ENCODE measurements around the gene TBPL1. TPM values are rescaled to one million over a fixed set of nuclear protein-coding genes. Genes with fewer than 3 reads are reported as not detected.

The TBPL1 gene
- polyA plus RNA-seq, 1 donor (not counting 4 experiments of a cell fraction or from before 2014, with no cell fraction given) = 39.1 TPM

DNA sequence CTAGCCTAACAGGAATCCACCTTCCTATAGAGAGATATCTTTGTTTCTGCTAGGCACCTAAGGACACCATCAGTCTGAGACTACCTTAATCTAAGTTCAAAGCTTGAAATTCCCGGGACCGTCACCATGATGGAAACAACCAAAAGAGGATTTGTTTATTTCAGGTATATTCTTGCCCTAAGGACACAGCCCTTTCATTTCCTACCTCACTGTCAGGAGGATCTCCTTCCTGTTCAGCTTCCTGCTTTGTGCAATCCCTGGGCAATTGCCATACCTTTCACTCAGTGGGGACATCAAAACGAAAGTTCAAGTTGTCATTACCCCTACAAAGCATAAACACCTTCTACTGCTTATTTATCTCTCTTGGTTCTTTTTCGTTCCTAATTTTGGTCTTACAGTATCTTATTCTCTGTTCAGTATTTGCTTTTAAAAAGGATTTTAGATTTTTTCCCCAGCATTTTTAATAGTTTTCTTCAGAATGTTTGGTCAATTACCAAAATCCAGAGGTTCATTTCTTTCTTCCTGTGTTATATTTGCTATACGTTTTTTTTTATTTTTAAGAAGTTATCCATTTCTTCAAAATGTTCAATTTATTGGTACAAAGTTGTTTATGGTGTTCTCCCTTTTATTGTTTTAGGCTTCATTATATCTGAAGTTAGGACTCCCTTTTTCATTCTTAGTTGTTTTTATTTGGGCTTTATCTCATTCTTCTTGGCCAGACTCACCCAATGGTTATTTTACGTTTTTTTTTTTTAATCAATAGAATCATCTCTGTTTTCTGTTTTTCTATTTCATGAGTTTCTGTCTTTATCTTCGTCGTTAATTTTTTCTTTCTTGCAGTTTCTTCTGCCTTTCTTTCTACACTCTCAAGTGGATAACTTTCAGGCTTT lies 13.0 kb upstream of the TBPL1 start:
- Histone ChIP-seq H3K4me3 (ENCODE audit: control insufficient read depth in 2 of 3, extremely low read depth in 1 of 3, insufficient read depth in 2 of 3, low read depth in 1 of 3, low read length in 3 of 3) (peak overlapping the region in 1 of 3 experiments; percentile 9), H3K4me1 (ENCODE audit: control insufficient read depth, extremely low read depth, insufficient read depth, low read length) (no peaks in the 10 kb centered on the region)
- no peak for DNase-seq (ENCODE audit: low read depth, low spot score)

DNA sequence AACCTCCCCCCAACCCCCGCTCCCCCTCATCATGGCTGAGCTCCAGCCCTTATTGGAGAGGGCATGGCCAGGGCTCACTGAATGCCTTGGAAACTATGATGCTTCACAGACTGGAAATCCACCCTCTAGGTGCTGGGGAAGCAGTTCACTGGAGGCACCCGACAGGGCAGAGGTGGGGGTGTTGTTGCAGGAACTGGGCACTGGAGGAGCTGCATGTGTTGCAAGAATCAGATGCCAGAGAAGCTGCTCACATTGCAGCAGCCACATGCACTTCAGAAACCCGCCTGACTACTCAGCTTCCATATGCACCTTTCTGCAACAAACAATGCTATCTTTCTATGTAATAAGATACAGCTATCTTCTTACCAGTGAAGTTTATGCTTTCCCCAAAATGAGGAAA lies 7.9 kb upstream of the TBPL1 start:
- dilution Hi-C loops (cut with MboI; ENCODE audit: extremely low pct_ligation_motif_present, low sequenced_read_pairs) = no loop called here
- Histone ChIP-seq H3K27me3 (ENCODE audit: control insufficient read depth, extremely low read depth, insufficient read depth, low read length) (no peaks in the 10 kb centered on the region), H2AFZ (ENCODE audit: control insufficient read depth, low read length) (no peak overlapping the region), H3K4me3 (ENCODE audit: control insufficient read depth in 2 of 3, extremely low read depth in 1 of 3, insufficient read depth in 2 of 3, low read depth in 1 of 3, low read length in 3 of 3) (no peak overlapping the region), H3K79me2 (ENCODE audit: control insufficient read depth, insufficient read depth, low read length) (no peaks in the 10 kb centered on the region), H3K4me2 (ENCODE audit: control insufficient read depth, extremely low read depth, insufficient read depth, low read depth, low read length) (no peak overlapping the region), H4K20me1 (ENCODE audit: control insufficient read depth, extremely low read depth, insufficient read depth, low read length) (no peaks in the 10 kb centered on the region), H3K9me1 (ENCODE audit: control insufficient read depth, extremely low read depth, insufficient read depth, low read length) (no peaks in the 10 kb centered on the region), H3K4me1 (ENCODE audit: control insufficient read depth, extremely low read depth, insufficient read depth, low read length) (no peaks in the 10 kb centered on the region), H3K9me3 (ENCODE audit: control insufficient read depth, low read depth, low read length) (no peaks in the 10 kb centered on the region), H3K9ac (ENCODE audit: control insufficient read depth, extremely low read depth, insufficient read depth, low read length) (no peak overlapping the region), H3K27ac (ENCODE audit: control insufficient read depth, insufficient read depth, low read length) (no peak overlapping the region), H3K36me3 (ENCODE audit: control insufficient read depth in 2 of 2, extremely low read depth in 1 of 2, insufficient read depth in 2 of 2, low read length in 2 of 2) (no peaks in the 10 kb centered on the region)
- TF ChIP-seq, protein P1, sequence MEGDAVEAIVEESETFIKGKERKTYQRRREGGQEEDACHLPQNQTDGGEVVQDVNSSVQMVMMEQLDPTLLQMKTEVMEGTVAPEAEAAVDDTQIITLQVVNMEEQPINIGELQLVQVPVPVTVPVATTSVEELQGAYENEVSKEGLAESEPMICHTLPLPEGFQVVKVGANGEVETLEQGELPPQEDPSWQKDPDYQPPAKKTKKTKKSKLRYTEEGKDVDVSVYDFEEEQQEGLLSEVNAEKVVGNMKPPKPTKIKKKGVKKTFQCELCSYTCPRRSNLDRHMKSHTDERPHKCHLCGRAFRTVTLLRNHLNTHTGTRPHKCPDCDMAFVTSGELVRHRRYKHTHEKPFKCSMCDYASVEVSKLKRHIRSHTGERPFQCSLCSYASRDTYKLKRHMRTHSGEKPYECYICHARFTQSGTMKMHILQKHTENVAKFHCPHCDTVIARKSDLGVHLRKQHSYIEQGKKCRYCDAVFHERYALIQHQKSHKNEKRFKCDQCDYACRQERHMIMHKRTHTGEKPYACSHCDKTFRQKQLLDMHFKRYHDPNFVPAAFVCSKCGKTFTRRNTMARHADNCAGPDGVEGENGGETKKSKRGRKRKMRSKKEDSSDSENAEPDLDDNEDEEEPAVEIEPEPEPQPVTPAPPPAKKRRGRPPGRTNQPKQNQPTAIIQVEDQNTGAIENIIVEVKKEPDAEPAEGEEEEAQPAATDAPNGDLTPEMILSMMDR (optimal IDR thresholded peaks at IDR 0.05 in 1 of 3, IDR thresholded peaks at IDR 0.05 in 1 of 3, conservative IDR thresholded peaks at IDR 0.05 in 1 of 3; ENCODE audit: extremely low read depth in 1 of 3, insufficient read depth in 2 of 3, low read length in 3 of 3) = no peak
- no peak for TF ChIP-seq EZH2 (IDR thresholded peaks at IDR 0.05; ENCODE audit: low read length)
- FAIRE-seq (no peak), DNase-seq (ENCODE audit: low read depth, low spot score) (no peak)

More for the DNA sequence above, 13.0 kb upstream of the TBPL1 start:
- H3K27me3 ChIP-seq (ENCODE audit: control insufficient read depth, extremely low read depth, insufficient read depth, low read length) = no peaks in the 10 kb centered on the region
- dilution Hi-C loops (cut with MboI; ENCODE audit: extremely low pct_ligation_motif_present, low sequenced_read_pairs) = no loop called here
- no peaks in the 10 kb centered on the region for H3K79me2 ChIP-seq (ENCODE audit: control insufficient read depth, insufficient read depth, low read length)
- H3K9me1 ChIP-seq (ENCODE audit: control insufficient read depth, extremely low read depth, insufficient read depth, low read length) = no peaks in the 10 kb centered on the region
- H3K9ac ChIP-seq (ENCODE audit: control insufficient read depth, extremely low read depth, insufficient read depth, low read length) = no peak overlapping the region
- H4K20me1 ChIP-seq (ENCODE audit: control insufficient read depth, extremely low read depth, insufficient read depth, low read length) = no peaks in the 10 kb centered on the region
- no peaks in the 10 kb centered on the region for H3K9me3 ChIP-seq (ENCODE audit: control insufficient read depth, low read depth, low read length)
- peak overlapping the region; percentile 56 for H2AFZ ChIP-seq (ENCODE audit: control insufficient read depth, low read length)
- peak; percentile 75 for FAIRE-seq
- H3K36me3 ChIP-seq (ENCODE audit: control insufficient read depth in 2 of 2, extremely low read depth in 1 of 2, insufficient read depth in 2 of 2, low read length in 2 of 2) = no peaks in the 10 kb centered on the region
- no peak overlapping the region for H3K27ac ChIP-seq (ENCODE audit: control insufficient read depth, insufficient read depth, low read length)
- H3K4me2 ChIP-seq (ENCODE audit: control insufficient read depth, extremely low read depth, insufficient read depth, low read depth, low read length) = peak overlapping the region; percentile 26
- TF ChIP-seq, protein P1 (optimal IDR thresholded peaks at IDR 0.05 in 1 of 3, IDR thresholded peaks at IDR 0.05 in 1 of 3, conservative IDR thresholded peaks at IDR 0.05 in 1 of 3; ENCODE audit: extremely low read depth in 1 of 3, insufficient read depth in 2 of 3, low read length in 3 of 3) = no peak
- TF ChIP-seq EZH2 (IDR thresholded peaks at IDR 0.05; ENCODE audit: low read length) = no peak
